HepG2 (cell line): ENCODE results near the gene SLCO4A1. TPM values are rescaled to one million over a fixed set of nuclear protein-coding genes. Genes with fewer than 3 reads are reported as not detected.
A peak's percentile ranks its signal among the peaks of the same experiment; 100 is the strongest.

ENCODE experiments used
- ATAC-seq: fragments of 200-7000 bp; cut with Tn5 transposase; 3 replicates; pipeline ENCODE4 v1.9.1; 2020; ENCODE audit warnings: mild to moderate bottlenecking, moderate library complexity
- BruUV-seq: library from RNA; stranded (reverse); fragments of 400-500 nt; replicated peaks from 2 replicates; lab custom pipeline; 2021; lab: Mats Ljungman, UMichigan
- CTCF ChIA-PET: fragments of 300-600 bp; formaldehyde crosslinking; extraction: SDS; loops from one replicate; lab custom pipeline; 2021; ENCODE audit warnings: low total read pairs, inconsistent platforms, low intra/inter-chr PET ratio; lab: Yijun Ruan, JAX
- POLR2A ChIA-PET: fragments of 350-600 bp; sonication (Branson Sonifier 250); formaldehyde crosslinking; loops from one replicate; lab custom pipeline; 2020; ENCODE audit warnings: antibody characterized with exemption, inconsistent platforms; lab: Yijun Ruan, JAX
- DNase-seq: peaks from one replicate; pipeline ENCODE4 v3.0.0-alpha.2; 2015; ENCODE audit warnings: low spot score
- FAIRE-seq: peaks from 3 replicates; lab custom pipeline; 2011; peaks lifted over from hg19 to GRCh38; lab: Jason Lieb, UNC
- H2AFZ ChIP-seq: one replicate; pipeline ENCODE4 v1.6.1; 2011; ENCODE audit warnings: low read length, inconsistent platforms
- H3K27ac ChIP-seq: fragments of 300-600 bp; 3 replicates; pipeline ENCODE4 v1.8.0; 2011; ENCODE audit warnings: mixed run types, mild to moderate bottlenecking, mixed read lengths, low read length, inconsistent platforms; ENCODE audit not compliant: insufficient read depth; ENCODE audit errors: extremely low read length
- H3K27me3 ChIP-seq, 2 experiments: fragments of 200-600 bp in 1 of 2; 2 replicates in 1 of 2; 3 replicates in 1 of 2; pipeline versions ENCODE4 v1.6.0 to v1.8.0; 2011; ENCODE audit warnings: low read length in 2 of 2, mild to moderate bottlenecking in 2 of 2, moderate library complexity in 2 of 2, inconsistent platforms in 1 of 2; ENCODE audit not compliant: insufficient read depth in 2 of 2, control insufficient read depth in 1 of 2
- H3K36me3 ChIP-seq, 2 experiments: fragments of 200-600 bp in 1 of 2; replicated peaks in 1 of 2; 2 replicates in 1 of 2; 3 replicates in 1 of 2; pipeline versions ENCODE4 v1.5.1 to v1.8.0; 2011; ENCODE audit warnings: low read length in 2 of 2, inconsistent platforms in 1 of 2; ENCODE audit not compliant: insufficient read depth in 2 of 2, control insufficient read depth in 1 of 2
- H3K4me1 ChIP-seq: 2 replicates; pipeline ENCODE4 v1.5.1; 2012; ENCODE audit warnings: low read length, inconsistent platforms; ENCODE audit not compliant: insufficient read depth
- H3K4me2 ChIP-seq: 2 replicates; pipeline ENCODE4 v1.6.0; 2011; ENCODE audit warnings: low read depth, low read length, inconsistent platforms
- H3K4me3 ChIP-seq, 3 experiments: fragments of 200-600 bp in 1 of 3; sonication (generic), shearing (Covaris generic) in 1 of 3; replicated peaks in 1 of 3; 2 replicates each; pipeline ENCODE4 v1.5.1; 2011 to 2016; ENCODE audit warnings: low read length in 3 of 3, inconsistent platforms in 2 of 3, low read depth in 2 of 3, mild to moderate bottlenecking in 2 of 3, control low read depth in 1 of 3, mixed read lengths in 1 of 3; ENCODE audit not compliant: insufficient read depth in 1 of 3
- H3K79me2 ChIP-seq: one replicate; pipeline ENCODE4 v1.6.1; 2011; ENCODE audit warnings: low read length, inconsistent platforms; ENCODE audit not compliant: insufficient read depth
- H3K9ac ChIP-seq: 2 replicates; pipeline ENCODE4 v1.6.0; 2011; ENCODE audit warnings: mild to moderate bottlenecking, low read depth, low read length, inconsistent platforms; ENCODE audit not compliant: insufficient read depth
- H3K9me3 ChIP-seq: 2 replicates; pipeline ENCODE4 v1.5.1; 2012; ENCODE audit warnings: mild to moderate bottlenecking, low read length
- H4K20me1 ChIP-seq: 2 replicates; pipeline ENCODE4 v1.6.0; 2011; ENCODE audit warnings: inconsistent platforms, mild to moderate bottlenecking, low read length, moderate library complexity; ENCODE audit not compliant: insufficient read depth
- AGO2 ChIP-seq: fragments of 200-400 bp; formaldehyde crosslinking; optimal IDR thresholded peaks from 2 replicates; pipeline ENCODE3; 2017; ENCODE audit warnings: mild to moderate bottlenecking, low read depth, low read length, moderate library complexity
- CBX5 ChIP-seq: sonication (generic); formaldehyde crosslinking; IDR thresholded peaks from 2 replicates; pipeline ENCODE4 v1.4.0; 2020; ENCODE audit warnings: missing genetic modification reagents, borderline replicate concordance
- SETDB1 ChIP-seq: sonication (generic); formaldehyde crosslinking; IDR thresholded peaks from 2 replicates; pipeline ENCODE4 v1.5.1; 2020; ENCODE audit warnings: missing genetic modification reagents, mild to moderate bottlenecking, borderline replicate concordance
- ZNF160 ChIP-seq: sonication (generic); formaldehyde crosslinking; IDR thresholded peaks from 2 replicates; pipeline ENCODE4 v1.8.0; 2022; ENCODE audit warnings: mild to moderate bottlenecking, inconsistent platforms, missing genetic modification reagents
- ZNF207 ChIP-seq: fragments of 450-650 bp; IDR thresholded peaks from 2 replicates; pipeline ENCODE4 v1.6.1; 2016; ENCODE audit warnings: antibody characterized with exemption, borderline replicate concordance
- ZNF343 ChIP-seq: sonication (generic); formaldehyde crosslinking; IDR thresholded peaks from 2 replicates; pipeline ENCODE4 v1.4.0; 2020; ENCODE audit warnings: mild to moderate bottlenecking, missing genetic modification reagents
- ZNF432 ChIP-seq: sonication (generic); formaldehyde crosslinking; IDR thresholded peaks from 2 replicates; pipeline ENCODE4 v1.5.0; 2020; ENCODE audit warnings: missing genetic modification reagents, mild to moderate bottlenecking, borderline replicate concordance
- ZNF83 ChIP-seq: sonication (generic); formaldehyde crosslinking; IDR thresholded peaks from 2 replicates; pipeline ENCODE4 v1.4.0; 2020; ENCODE audit warnings: missing genetic modification reagents, mild to moderate bottlenecking, borderline replicate concordance
- WGBS: methylation state at CpG from one replicate; pipeline ENCODE4 v1.1.6; 2017; ENCODE audit warnings: low lambda C conversion rate; 5-methylcytosine and 5-hydroxymethylcytosine counted together
- in situ Hi-C: cut with HindIII; loops from 2 replicates; pipeline ENCODE4 v1.10.0; 2017; ENCODE audit warnings: low pct_unique_long_range_greater_than_20kb; ENCODE audit not compliant: extremely low pct_ligation_motif_present
- intact Hi-C: fragments of 100-400 bp; cut with micrococcal nuclease; formaldehyde crosslinking; loops from one replicate; pipeline ENCODE4 v1.10.0; 2022; ENCODE audit not compliant: unreplicated experiment
- polyA plus RNA-seq, 8 experiments: library from polyadenylated mRNA; depleted of rRNA in 3 of 8; stranded (reverse) in 7 of 8; unstranded in 1 of 8; fragments of >200 nt; fragmentation: Illumina TruSeq in 4 of 8; extraction: Trizol in 4 of 8; gene quantifications; 2 replicates each; pipeline versions ENCODE4 v1.2.1 to v1.2.3, GENCODE V29; 2011 to 2016; ENCODE audit warnings: low read depth in 4 of 8, missing spikeins in 1 of 8, mixed read lengths in 1 of 8; ENCODE audit not compliant: insufficient read depth in 1 of 8
- total RNA-seq, 5 experiments: library from RNA; depleted of rRNA; stranded (reverse); fragments of >200 nt; fragmentation: Illumina TruSeq; extraction: Trizol; gene quantifications; 2 replicates each; pipeline ENCODE4 v1.2.3, GENCODE V29; 2016; ENCODE audit warnings: low read depth in 1 of 5
- TF ChIP-seq, protein P1 (sequence below): conservative IDR thresholded peaks from 2 replicates; pipeline ENCODE4 v1.6.1; 2018; ENCODE audit warnings: missing genetic modification reagents
- TF ChIP-seq, protein P2 (sequence below): IDR thresholded peaks from 2 replicates; pipeline ENCODE4 v1.6.1; 2018; ENCODE audit warnings: missing genetic modification reagents
- TF ChIP-seq, protein P3 (sequence below): sonication (generic); formaldehyde crosslinking; IDR thresholded peaks from 2 replicates; pipeline ENCODE4 v1.5.1; 2020; ENCODE audit warnings: mild to moderate bottlenecking, missing genetic modification reagents
- TF ChIP-seq, protein P4 (sequence below): sonication (generic); formaldehyde crosslinking; IDR thresholded peaks from 2 replicates; pipeline ENCODE4 v1.5.0; 2020; ENCODE audit warnings: missing genetic modification reagents

The SLCO4A1 gene
- total and polyA plus RNA-seq, 2 of the 13 experiments (the other 11 are each of a cell fraction or from before 2014, with no cell fraction given), result 55.5 to 112 TPM

DNA sequence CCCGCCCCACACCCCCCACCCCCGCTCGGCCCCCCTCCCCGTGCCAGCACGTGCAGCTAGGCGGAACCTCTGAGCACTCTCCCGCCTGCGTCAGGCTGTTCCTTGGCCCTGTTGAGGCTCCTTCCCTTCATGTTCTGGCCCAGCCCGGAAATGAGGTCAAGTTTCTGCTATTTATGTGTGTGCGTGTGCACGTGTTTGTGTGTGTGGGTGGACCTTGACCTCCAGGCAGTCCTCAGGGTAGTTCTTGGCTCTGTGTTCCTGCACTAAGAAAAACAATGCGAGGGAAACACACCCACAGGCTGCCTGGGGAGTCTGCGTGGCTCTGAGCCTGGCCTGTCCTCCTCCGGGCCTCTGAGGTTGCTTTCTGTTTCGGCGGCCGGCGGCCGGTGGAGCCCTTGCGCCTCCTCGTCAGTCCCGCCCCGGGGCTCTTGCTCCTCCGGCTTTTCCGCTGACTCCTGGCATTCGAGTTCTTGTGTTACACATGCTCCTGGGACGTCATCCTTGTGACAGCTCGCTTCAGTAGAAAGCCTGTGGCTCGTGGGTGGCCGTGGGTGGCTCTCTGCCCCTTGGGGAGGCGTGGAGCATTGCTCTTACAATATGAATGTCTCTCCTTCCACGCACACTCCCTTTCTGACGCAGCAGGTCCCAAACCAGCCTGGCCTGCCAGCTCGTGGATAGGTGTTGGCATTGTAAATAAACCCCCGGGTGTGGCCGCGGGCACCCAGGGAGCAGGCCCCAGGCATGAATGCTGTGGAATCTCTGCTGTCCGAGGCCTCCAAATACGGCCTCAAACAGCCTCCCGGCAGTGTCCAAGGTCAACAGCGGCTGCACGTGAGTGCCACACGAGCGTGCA lies 10.0 kb downstream of the SLCO4A1 start (continued):
- TF ChIP-seq SETDB1 (CRISPR knock-in tag) (no peak), ZNF160 (peak; percentile 81), ZNF207 (no peak), ZNF83 (CRISPR knock-in tag) (0 out of 2 replicates have a peak, but pooled peaks have one; percentile 71), ZNF432 (CRISPR knock-in tag) (no peak)
- TF ChIP-seq, protein P1, sequence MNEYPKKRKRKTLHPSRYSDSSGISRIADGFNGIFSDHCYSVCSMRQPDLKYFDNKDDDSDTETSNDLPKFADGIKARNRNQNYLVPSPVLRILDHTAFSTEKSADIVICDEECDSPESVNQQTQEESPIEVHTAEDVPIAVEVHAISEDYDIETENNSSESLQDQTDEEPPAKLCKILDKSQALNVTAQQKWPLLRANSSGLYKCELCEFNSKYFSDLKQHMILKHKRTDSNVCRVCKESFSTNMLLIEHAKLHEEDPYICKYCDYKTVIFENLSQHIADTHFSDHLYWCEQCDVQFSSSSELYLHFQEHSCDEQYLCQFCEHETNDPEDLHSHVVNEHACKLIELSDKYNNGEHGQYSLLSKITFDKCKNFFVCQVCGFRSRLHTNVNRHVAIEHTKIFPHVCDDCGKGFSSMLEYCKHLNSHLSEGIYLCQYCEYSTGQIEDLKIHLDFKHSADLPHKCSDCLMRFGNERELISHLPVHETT (CRISPR knock-in tag), result no peak
- TF ChIP-seq, protein P2, sequence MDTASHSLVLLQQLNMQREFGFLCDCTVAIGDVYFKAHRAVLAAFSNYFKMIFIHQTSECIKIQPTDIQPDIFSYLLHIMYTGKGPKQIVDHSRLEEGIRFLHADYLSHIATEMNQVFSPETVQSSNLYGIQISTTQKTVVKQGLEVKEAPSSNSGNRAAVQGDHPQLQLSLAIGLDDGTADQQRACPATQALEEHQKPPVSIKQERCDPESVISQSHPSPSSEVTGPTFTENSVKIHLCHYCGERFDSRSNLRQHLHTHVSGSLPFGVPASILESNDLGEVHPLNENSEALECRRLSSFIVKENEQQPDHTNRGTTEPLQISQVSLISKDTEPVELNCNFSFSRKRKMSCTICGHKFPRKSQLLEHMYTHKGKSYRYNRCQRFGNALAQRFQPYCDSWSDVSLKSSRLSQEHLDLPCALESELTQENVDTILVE (CRISPR knock-in tag), result peak; percentile 85

DNA sequence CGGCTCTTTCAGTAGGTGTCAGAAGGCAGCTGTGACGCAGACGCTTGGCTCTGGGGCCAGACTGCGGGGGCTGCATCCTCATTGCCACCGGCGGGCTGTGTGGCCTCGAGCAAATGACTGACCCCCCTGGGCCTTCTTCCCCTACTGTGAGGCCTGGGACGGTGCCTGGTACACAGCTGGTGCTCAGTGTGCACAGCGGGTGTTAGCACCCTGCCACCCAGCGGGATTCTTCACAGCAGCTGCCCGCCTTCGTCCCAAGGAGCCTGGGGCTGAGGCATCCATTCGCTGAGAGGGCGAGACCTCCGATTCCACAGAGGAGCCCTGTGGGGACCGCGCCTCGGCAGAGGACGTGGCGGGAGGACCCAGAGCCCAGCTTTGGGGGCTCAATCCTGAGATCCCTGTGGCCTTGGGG lies 10.6 kb downstream of the SLCO4A1 start:
- POLR2A ChIA-PET, result interaction anchor here (0.8 to 3.7 kb wide), 6 partner anchors 10 to 285 kb away, joined by 4 to 36 read pairs (median 10); partner anchors contain the start of genes OGFR and SLCO4A1
- TF ChIP-seq CBX5 (CRISPR knock-in tag) (0 out of 2 replicates have a peak, but pooled peaks have one; percentile 68), AGO2 (peak; percentile 73), ZNF343 (CRISPR knock-in tag) (no peak)
- TF ChIP-seq, protein P3, sequence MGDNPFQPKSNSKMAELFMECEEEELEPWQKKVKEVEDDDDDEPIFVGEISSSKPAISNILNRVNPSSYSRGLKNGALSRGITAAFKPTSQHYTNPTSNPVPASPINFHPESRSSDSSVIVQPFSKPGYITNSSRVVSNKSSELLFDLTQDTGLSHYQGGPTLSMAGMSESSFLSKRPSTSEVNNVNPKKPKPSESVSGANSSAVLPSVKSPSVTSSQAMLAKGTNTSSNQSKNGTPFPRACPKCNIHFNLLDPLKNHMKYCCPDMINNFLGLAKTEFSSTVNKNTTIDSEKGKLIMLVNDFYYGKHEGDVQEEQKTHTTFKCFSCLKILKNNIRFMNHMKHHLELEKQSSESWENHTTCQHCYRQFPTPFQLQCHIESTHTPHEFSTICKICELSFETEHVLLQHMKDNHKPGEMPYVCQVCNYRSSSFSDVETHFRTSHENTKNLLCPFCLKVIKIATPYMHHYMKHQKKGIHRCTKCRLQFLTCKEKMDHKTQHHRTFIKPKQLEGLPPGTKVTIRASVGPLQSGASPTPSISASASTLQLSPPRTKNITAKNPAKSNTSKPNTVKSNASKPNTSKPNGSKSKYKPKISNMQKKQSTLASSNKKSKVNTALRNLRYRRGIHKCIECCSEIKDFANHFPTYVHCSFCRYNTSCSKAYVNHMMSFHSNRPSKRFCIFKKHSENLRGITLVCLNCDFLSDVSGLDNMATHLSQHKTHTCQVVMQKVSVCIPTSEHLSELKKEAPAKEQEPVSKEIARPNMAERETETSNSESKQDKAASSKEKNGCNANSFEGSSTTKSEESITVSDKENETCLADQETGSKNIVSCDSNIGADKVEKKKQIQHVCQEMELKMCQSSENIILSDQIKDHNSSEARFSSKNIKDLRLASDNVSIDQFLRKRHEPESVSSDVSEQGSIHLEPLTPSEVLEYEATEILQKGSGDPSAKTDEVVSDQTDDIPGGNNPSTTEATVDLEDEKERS (CRISPR knock-in tag), result 0 out of 2 replicates have a peak, but pooled peaks have one; percentile 13
- TF ChIP-seq, protein P4, sequence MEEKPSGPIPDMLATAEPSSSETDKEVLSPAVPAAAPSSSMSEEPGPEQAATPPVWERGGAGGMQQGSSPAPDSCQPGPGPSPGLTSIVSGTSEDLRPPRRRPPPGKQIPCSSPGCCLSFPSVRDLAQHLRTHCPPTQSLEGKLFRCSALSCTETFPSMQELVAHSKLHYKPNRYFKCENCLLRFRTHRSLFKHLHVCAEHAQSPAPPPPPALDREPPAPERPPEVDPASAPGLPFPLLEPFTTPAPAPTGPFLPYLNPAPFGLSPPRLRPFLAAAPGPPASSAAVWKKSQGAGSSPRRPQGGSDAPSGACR, result no peak

More for the DNA sequence above, 10.6 kb downstream of the SLCO4A1 start:
- in situ Hi-C loops, result no loop called here
- H3K9ac ChIP-seq, result peak overlapping the region; percentile 74
- CTCF ChIA-PET, result no interaction called here
- H3K36me3 ChIP-seq, result peaks cover 6 to 58% of the 10 kb centered on the region in 2 experiments; a peak in 4 of 5 replicates
- no peak overlapping the region for H3K4me3 ChIP-seq
- H3K4me2 ChIP-seq, result peak overlapping the region; percentile 68
- H3K27me3 ChIP-seq, result no peaks in the 10 kb centered on the region
- no peaks in the 10 kb centered on the region for H4K20me1 ChIP-seq
- FAIRE-seq, result no peak
- no peak; the same call in 2 of the 3 replicates for ATAC-seq
- peaks cover 33% of the 10 kb centered on the region for H3K4me1 ChIP-seq
- 93% methylated on average over 17 of the region's 20 CpGs for WGBS
- intact Hi-C loops, result loop anchor here (1.0 kb wide), 1 partner anchor 14 kb away; no protein-coding TSS in a partner anchor
- BruUV-seq, result no TSS peak
- H3K9me3 ChIP-seq, result no peaks in the 10 kb centered on the region
- peak overlapping the region; percentile 78 for H3K27ac ChIP-seq
- H3K79me2 ChIP-seq, result peaks cover 55% of the 10 kb centered on the region
- H2AFZ ChIP-seq, result no peak overlapping the region
- no peak for DNase-seq
